Measurements from ENCODE around the gene MANEA.

Gene MANEA

GRCh38 chr6:95589067-95589466 is 11.7 kb downstream of the MANEA start:
- no peak for DNase-seq

GRCh38 chr6:95589826-95590570 is 12.7 kb downstream of the MANEA start:
- DNase-seq: no peak

GRCh38 chr6:95593025-95593424 is 15.7 kb downstream of the MANEA start:
- DNase-seq: no peak

GRCh38 chr6:95596021-95596420 is 18.7 kb downstream of the MANEA start:
- DNase-seq: no peak

GRCh38 chr6:95599706-95600105 is 22.4 kb downstream of the MANEA start:
- DNase-seq: no peak

- DNase-seq: no peak
Observed at GRCh38 chr6:95601133-95601532, 23.8 kb downstream of the MANEA start.

GRCh38 chr6:95614094-95614493 is 36.8 kb downstream of the MANEA start:
- no peak for DNase-seq

- DNase-seq: no peak
Observed at GRCh38 chr6:95629551-95629950, 52.2 kb downstream of the MANEA start.

GRCh38 chr6:95636552-95637431 is 59.5 kb downstream of the MANEA start:
- DNase-seq: no peak

GRCh38 chr6:95648636-95649035 is 71.3 kb downstream of the MANEA start:
- DNase-seq: no peak

- no peak for DNase-seq
Observed at GRCh38 chr6:95649451-95649850, 72.1 kb downstream of the MANEA start.

- DNase-seq: no peak
Observed at GRCh38 chr6:95654176-95654575, 76.8 kb downstream of the MANEA start.

GRCh38 chr6:95658886-95659285 is 81.6 kb downstream of the MANEA start:
- DNase-seq: no peak
